Amniotic epithelial cell (primary cell): ENCODE measurements around the gene ZNF836.
A peak's percentile ranks its signal among the peaks of the same experiment; 100 is the strongest.

Source experiments
- DNase-seq: peaks from one replicate; pipeline ENCODE4 v3.0.0-alpha.2; 2010; ENCODE audit warnings: low read depth

Gene ZNF836

GRCh38 chr19:52188822-52189734 is 17.7 kb upstream of the ZNF836 start:
- no peak for DNase-seq

GRCh38 chr19:52187407-52187806 is 16.0 kb upstream of the ZNF836 start:
- DNase-seq, result no peak

GRCh38 chr19:52176574-52176973 is 5.2 kb upstream of the ZNF836 start:
- no peak for DNase-seq

- DNase-seq, result no peak
Measured at GRCh38 chr19:52172347-52172746, 926 bp upstream of the ZNF836 start.

GRCh38 chr19:52170863-52171320 is 529 bp downstream of the ZNF836 start:
- DNase-seq, result no peak

- DNase-seq, result no peak
Measured at GRCh38 chr19:52170304-52170703, 1.1 kb downstream of the ZNF836 start.

- no peak for DNase-seq
Measured at GRCh38 chr19:52155596-52156359, 15.6 kb downstream of the ZNF836 start.

GRCh38 chr19:52148256-52148655 is 23.2 kb downstream of the ZNF836 start:
- DNase-seq, result no peak

- no peak for DNase-seq
Measured at GRCh38 chr19:52142001-52142595, 29.3 kb downstream of the ZNF836 start.

- no peak for DNase-seq
Measured at GRCh38 chr19:52141203-52141602, 30.2 kb downstream of the ZNF836 start.

- DNase-seq, result no peak
Measured at GRCh38 chr19:52140032-52140710, 31.2 kb downstream of the ZNF836 start.

GRCh38 chr19:52139252-52140031 is 32.0 kb downstream of the ZNF836 start, which contains the start of gene ZNF616:
Gene ZNF616, minus strand, starts transcription at chr19:52139938. Its CDS starts 9,426 bp downstream, at chr19:52130512.
- peak; percentile 93 for DNase-seq

GRCh38 chr19:52138983-52139251 is 32.5 kb downstream of the ZNF836 start:
- DNase-seq, result no peak

- peak; percentile 11 for DNase-seq
Measured at GRCh38 chr19:52138278-52138982, 33.0 kb downstream of the ZNF836 start.

- DNase-seq, result no peak
Measured at GRCh38 chr19:52120286-52120685, 51.1 kb downstream of the ZNF836 start.

- DNase-seq, result no peak
Measured at GRCh38 chr19:52115526-52116053, 55.8 kb downstream of the ZNF836 start.

- DNase-seq, result no peak
Measured at GRCh38 chr19:52114691-52115090, 56.7 kb downstream of the ZNF836 start.

- DNase-seq, result no peak
Measured at GRCh38 chr19:52112624-52113023, 58.8 kb downstream of the ZNF836 start.

- no peak for DNase-seq
Measured at GRCh38 chr19:52110780-52111179, 60.6 kb downstream of the ZNF836 start.
